Activated T-helper 17 cell treated with anti-CD3 and anti-CD28 coated beads, Interleukin-2, amount 50 U/mL, for 72 hours (primary cell): ENCODE results near the gene HMCN1. TPM values are rescaled to one million over a fixed set of nuclear protein-coding genes. Genes with fewer than 3 reads are reported as not detected.
A peak's percentile ranks its signal among the peaks of the same experiment; 100 is the strongest.

Experiments used
- ATAC-seq: fragments of 150-1000 bp; cut with Tn5 transposase; replicated peaks from 2 replicates; pipeline ENCODE4 v1.10.0; 2021; ENCODE audit warnings: mild to moderate bottlenecking, moderate library complexity
- H3K27ac Mint-ChIP-seq: one replicate; pipeline ENCODE4 v1.8.0; 2022; ENCODE audit warnings: mixed read lengths
- H3K27me3 Mint-ChIP-seq: one replicate; pipeline ENCODE4 v1.8.0; 2022; ENCODE audit warnings: mixed read lengths
- H3K36me3 Mint-ChIP-seq: one replicate; pipeline ENCODE4 v1.8.0; 2022; ENCODE audit warnings: low read depth, mild to moderate bottlenecking, mixed read lengths
- H3K4me1 Mint-ChIP-seq: one replicate; pipeline ENCODE4 v1.8.0; 2022; ENCODE audit warnings: mixed read lengths
- H3K4me3 Mint-ChIP-seq: one replicate; pipeline ENCODE4 v1.8.0; 2022; ENCODE audit warnings: mild to moderate bottlenecking, mixed read lengths
- H3K9me3 Mint-ChIP-seq: one replicate; pipeline ENCODE4 v1.8.0; 2022; ENCODE audit warnings: mixed read lengths
- total RNA-seq, 2 donors: library from RNA; stranded (reverse); gene quantifications; one replicate each; pipeline ENCODE4 v1.2.3, GENCODE V29; 2022

Gene HMCN1
- 1 to 10 TPM in 1 of 2 donors, under 1 TPM in 1; 0.06 to 1.2 TPM for total RNA-seq

GRCh38 chr1:185733818-185734735 is at the start of gene HMCN1:
HMCN1 (plus strand) TSS chr1:185734391; CDS start chr1:185734780, 389 bp downstream.
- peaks cover 15% of the 10 kb centered on the region for H3K4me1 Mint-ChIP-seq
- H3K27ac Mint-ChIP-seq = no peak within 1 kb of the TSS
- H3K9me3 Mint-ChIP-seq = peaks cover 13% of the 10 kb centered on the region
- ATAC-seq = peak; percentile 50
- peak within 1 kb of the TSS; percentile 63 for H3K4me3 Mint-ChIP-seq
- peaks cover 63% of the 10 kb centered on the region for H3K27me3 Mint-ChIP-seq
- H3K36me3 Mint-ChIP-seq = no peaks in the 10 kb centered on the region

- Mint-ChIP-seq H3K9me3 (no peaks in the 10 kb centered on the region), H3K4me3 (no peak overlapping the region), H3K27ac (no peak overlapping the region), H3K4me1 (no peaks in the 10 kb centered on the region), H3K27me3 (peaks cover 4% of the 10 kb centered on the region), H3K36me3 (no peaks in the 10 kb centered on the region)
- no peak for ATAC-seq
Measured at GRCh38 chr1:185686821-185687778, 47.1 kb upstream of the HMCN1 start.

GRCh38 chr1:185690527-185690926 is 43.7 kb upstream of the HMCN1 start:
- no peak overlapping the region for H3K4me3 Mint-ChIP-seq
- H3K27ac Mint-ChIP-seq = no peak overlapping the region
- peaks cover 4% of the 10 kb centered on the region for H3K27me3 Mint-ChIP-seq
- ATAC-seq = peak; percentile 68
- H3K9me3 Mint-ChIP-seq = peaks cover 3% of the 10 kb centered on the region
- peaks cover 10% of the 10 kb centered on the region for H3K4me1 Mint-ChIP-seq
- no peaks in the 10 kb centered on the region for H3K36me3 Mint-ChIP-seq

GRCh38 chr1:185693654-185694053 is 40.5 kb upstream of the HMCN1 start:
- peak; percentile 67 for ATAC-seq
- H3K27ac Mint-ChIP-seq = peak overlapping the region; percentile 95
- H3K4me3 Mint-ChIP-seq = peak overlapping the region; percentile 89
- peaks cover 7% of the 10 kb centered on the region for H3K27me3 Mint-ChIP-seq
- H3K36me3 Mint-ChIP-seq = no peaks in the 10 kb centered on the region
- peaks cover 10% of the 10 kb centered on the region for H3K4me1 Mint-ChIP-seq
- H3K9me3 Mint-ChIP-seq = peaks cover 3% of the 10 kb centered on the region

- Mint-ChIP-seq H3K27me3 (peaks cover 7% of the 10 kb centered on the region), H3K36me3 (no peaks in the 10 kb centered on the region), H3K9me3 (peaks cover 3% of the 10 kb centered on the region), H3K4me3 (peak overlapping the region; percentile 89), H3K4me1 (peaks cover 10% of the 10 kb centered on the region), H3K27ac (peak overlapping the region; percentile 95)
- ATAC-seq = peak; percentile 70
Measured at GRCh38 chr1:185694081-185694480, 40.1 kb upstream of the HMCN1 start.

GRCh38 chr1:185695299-185695698 is 38.9 kb upstream of the HMCN1 start:
- Mint-ChIP-seq H3K4me3 (no peak overlapping the region), H3K9me3 (peaks cover 3% of the 10 kb centered on the region), H3K4me1 (peaks cover 10% of the 10 kb centered on the region), H3K36me3 (no peaks in the 10 kb centered on the region), H3K27me3 (peaks cover 8% of the 10 kb centered on the region), H3K27ac (no peak overlapping the region)
- no peak for ATAC-seq

- H3K9me3 Mint-ChIP-seq = peaks cover 3% of the 10 kb centered on the region
- H3K27ac Mint-ChIP-seq = no peak overlapping the region
- no peaks in the 10 kb centered on the region for H3K36me3 Mint-ChIP-seq
- H3K4me1 Mint-ChIP-seq = peaks cover 18% of the 10 kb centered on the region
- ATAC-seq = no peak
- H3K27me3 Mint-ChIP-seq = peaks cover 15% of the 10 kb centered on the region
- H3K4me3 Mint-ChIP-seq = no peak overlapping the region
Measured at GRCh38 chr1:185696422-185697150, 37.6 kb upstream of the HMCN1 start.

- Mint-ChIP-seq H3K4me1 (peaks cover 10% of the 10 kb centered on the region), H3K27me3 (peaks cover 15% of the 10 kb centered on the region), H3K27ac (no peak overlapping the region), H3K9me3 (no peaks in the 10 kb centered on the region), H3K4me3 (no peak overlapping the region), H3K36me3 (no peaks in the 10 kb centered on the region)
- no peak for ATAC-seq
Measured at GRCh38 chr1:185699874-185700273, 34.3 kb upstream of the HMCN1 start.

GRCh38 chr1:185701650-185702049 is 32.5 kb upstream of the HMCN1 start:
- H3K27me3 Mint-ChIP-seq = peaks cover 20% of the 10 kb centered on the region
- peak; percentile 32 for ATAC-seq
- H3K36me3 Mint-ChIP-seq = no peaks in the 10 kb centered on the region
- H3K4me3 Mint-ChIP-seq = no peak overlapping the region
- no peak overlapping the region for H3K27ac Mint-ChIP-seq
- peaks cover 10% of the 10 kb centered on the region for H3K4me1 Mint-ChIP-seq
- no peaks in the 10 kb centered on the region for H3K9me3 Mint-ChIP-seq

GRCh38 chr1:185704181-185704580 is 30.0 kb upstream of the HMCN1 start:
- peaks cover 10% of the 10 kb centered on the region for H3K4me1 Mint-ChIP-seq
- H3K27me3 Mint-ChIP-seq = peaks cover 32% of the 10 kb centered on the region
- peaks cover 4% of the 10 kb centered on the region for H3K9me3 Mint-ChIP-seq
- H3K4me3 Mint-ChIP-seq = no peak overlapping the region
- no peaks in the 10 kb centered on the region for H3K36me3 Mint-ChIP-seq
- ATAC-seq = no peak
- no peak overlapping the region for H3K27ac Mint-ChIP-seq

GRCh38 chr1:185716095-185716494 is 18.1 kb upstream of the HMCN1 start:
- H3K27ac Mint-ChIP-seq = no peak overlapping the region
- peaks cover 6% of the 10 kb centered on the region for H3K4me1 Mint-ChIP-seq
- peaks cover 7% of the 10 kb centered on the region for H3K27me3 Mint-ChIP-seq
- ATAC-seq = no peak
- H3K36me3 Mint-ChIP-seq = no peaks in the 10 kb centered on the region
- H3K9me3 Mint-ChIP-seq = peaks cover 4% of the 10 kb centered on the region
- H3K4me3 Mint-ChIP-seq = no peak overlapping the region

GRCh38 chr1:185719021-185719420 is 15.2 kb upstream of the HMCN1 start:
- ATAC-seq = no peak
- H3K27me3 Mint-ChIP-seq = peaks cover 7% of the 10 kb centered on the region
- no peaks in the 10 kb centered on the region for H3K36me3 Mint-ChIP-seq
- peaks cover 6% of the 10 kb centered on the region for H3K4me1 Mint-ChIP-seq
- H3K4me3 Mint-ChIP-seq = no peak overlapping the region
- peaks cover 4% of the 10 kb centered on the region for H3K9me3 Mint-ChIP-seq
- no peak overlapping the region for H3K27ac Mint-ChIP-seq

GRCh38 chr1:185720633-185721272 is 13.4 kb upstream of the HMCN1 start:
- H3K27me3 Mint-ChIP-seq = peaks cover 7% of the 10 kb centered on the region
- H3K4me3 Mint-ChIP-seq = no peak overlapping the region
- H3K27ac Mint-ChIP-seq = no peak overlapping the region
- H3K36me3 Mint-ChIP-seq = no peaks in the 10 kb centered on the region
- peaks cover 5% of the 10 kb centered on the region for H3K4me1 Mint-ChIP-seq
- no peak for ATAC-seq
- H3K9me3 Mint-ChIP-seq = peaks cover 4% of the 10 kb centered on the region
